WTC11 (cell line): Measurements from ENCODE around the gene TMEM147. TPM values are rescaled to one million over a fixed set of nuclear protein-coding genes. Genes with fewer than 3 reads are reported as not detected.

ENCODE experiments used
- ATAC-seq: fragments of 200-7000 bp; cut with Tn5 transposase; 2 replicates; pipeline ENCODE4 v1.10.0; 2021; ENCODE audit warnings: mild to moderate bottlenecking, moderate library complexity
- CTCF ChIA-PET: fragments of 300-600 bp; sonication (Branson Sonifier 250); formaldehyde crosslinking; loops from one replicate; lab custom pipeline; 2021; ENCODE audit warnings: antibody characterized with exemption; lab: Charles Lee
- POLR2A ChIA-PET: fragments of 350-600 bp; sonication (Branson Sonifier 250); formaldehyde crosslinking; loops from one replicate; lab custom pipeline; 2021; ENCODE audit warnings: antibody characterized with exemption; lab: Charles Lee
- DNase-seq: peaks from one replicate; pipeline ENCODE4 v3.0.0; 2021; ENCODE audit warnings: low spot score
- H3K27ac Mint-ChIP-seq: 2 replicates; pipeline ENCODE4 v1.8.0; 2021; ENCODE audit warnings: mixed read lengths
- H3K27me3 Mint-ChIP-seq: 2 replicates; pipeline ENCODE4 v1.8.0; 2021; ENCODE audit warnings: low read depth, mild to moderate bottlenecking, moderate library complexity, mixed read lengths
- H3K36me3 Mint-ChIP-seq: 2 replicates; pipeline ENCODE4 v1.8.0; 2021; ENCODE audit warnings: mixed read lengths
- H3K4me1 Mint-ChIP-seq: 2 replicates; pipeline ENCODE4 v1.8.0; 2022; ENCODE audit warnings: mixed read lengths
- H3K4me3 Mint-ChIP-seq: 2 replicates; pipeline ENCODE4 v1.8.0; 2021; ENCODE audit warnings: mild to moderate bottlenecking, moderate library complexity, mixed read lengths
- H3K9me3 Mint-ChIP-seq: 2 replicates; pipeline ENCODE4 v1.8.0; 2021; ENCODE audit warnings: mixed read lengths
- ELF4 ChIP-seq: sonication (generic); formaldehyde crosslinking; IDR thresholded peaks from 2 replicates; pipeline ENCODE4 v1.8.1; 2022; ENCODE audit warnings: low read depth, mild to moderate bottlenecking, moderate library complexity, missing genetic modification reagents
- EMX1 ChIP-seq: fragments of 250-450 bp; sonication (Bioruptor Pico); IDR thresholded peaks from 2 replicates; pipeline ENCODE4 v1.8.0; 2021; ENCODE audit warnings: mild to moderate bottlenecking
- FOXJ3 ChIP-seq: sonication (generic); formaldehyde crosslinking; IDR thresholded peaks from 2 replicates; pipeline ENCODE4 v1.9.0; 2021; ENCODE audit warnings: missing genetic modification reagents, mild to moderate bottlenecking, borderline replicate concordance
- FOXK1 ChIP-seq: sonication (generic); formaldehyde crosslinking; IDR thresholded peaks from 2 replicates; pipeline ENCODE4 v1.8.0; 2022; ENCODE audit warnings: mild to moderate bottlenecking, moderate library complexity, missing genetic modification reagents
- JUN ChIP-seq: sonication (generic); formaldehyde crosslinking; IDR thresholded peaks from 2 replicates; pipeline ENCODE4 v1.8.0; 2023; ENCODE audit warnings: mild to moderate bottlenecking, missing genetic modification reagents
- NR2C2 ChIP-seq: sonication (generic); formaldehyde crosslinking; IDR thresholded peaks from 2 replicates; pipeline ENCODE4 v1.8.0; 2022; ENCODE audit warnings: mild to moderate bottlenecking, missing genetic modification reagents
- SMAD4 ChIP-seq: sonication (generic); formaldehyde crosslinking; IDR thresholded peaks from 2 replicates; pipeline ENCODE4 v1.8.0; 2022; ENCODE audit warnings: mild to moderate bottlenecking, missing genetic modification reagents
- SOX15 ChIP-seq: fragments of 250-450 bp; sonication (Bioruptor Pico); IDR thresholded peaks from 2 replicates; pipeline ENCODE4 v1.9.0; 2021; ENCODE audit warnings: mild to moderate bottlenecking
- TEAD1 ChIP-seq: sonication (generic); formaldehyde crosslinking; IDR thresholded peaks from 2 replicates; pipeline ENCODE4 v1.8.0; 2022; ENCODE audit warnings: mild to moderate bottlenecking, missing genetic modification reagents
- ZNF121 ChIP-seq: sonication (generic); formaldehyde crosslinking; IDR thresholded peaks from 2 replicates; pipeline ENCODE4 v1.8.0; 2023; ENCODE audit warnings: missing genetic modification reagents
- ZNF219 ChIP-seq: sonication (generic); formaldehyde crosslinking; IDR thresholded peaks from 2 replicates; pipeline ENCODE4 v1.8.0; 2023; ENCODE audit warnings: missing genetic modification reagents, mild to moderate bottlenecking, borderline replicate concordance
- ZNF232 ChIP-seq: sonication (generic); formaldehyde crosslinking; IDR thresholded peaks from 2 replicates; pipeline ENCODE4 v1.8.0; 2022; ENCODE audit warnings: mild to moderate bottlenecking, missing genetic modification reagents
- ZNF416 ChIP-seq: fragments of 250-450 bp; sonication (Bioruptor Pico); IDR thresholded peaks from 2 replicates; pipeline ENCODE4 v1.9.0; 2021; ENCODE audit warnings: mild to moderate bottlenecking, inconsistent platforms
- ZNF671 ChIP-seq: fragments of 250-450 bp; sonication (Bioruptor Pico); IDR thresholded peaks from 2 replicates; pipeline ENCODE4 v1.8.0; 2021; ENCODE audit warnings: mild to moderate bottlenecking
- total RNA-seq: library from RNA; stranded (reverse); gene quantifications from 3 replicates; pipeline ENCODE4 v1.2.3, GENCODE V29; 2021
- TF ChIP-seq, protein P1 (sequence below): sonication (generic); formaldehyde crosslinking; IDR thresholded peaks from 2 replicates; pipeline ENCODE4 v1.8.0; 2023; ENCODE audit warnings: missing genetic modification reagents, mild to moderate bottlenecking, borderline replicate concordance
- TF ChIP-seq, protein P2 (sequence below): fragments of 250-450 bp; sonication (Bioruptor Pico); IDR thresholded peaks from 2 replicates; pipeline ENCODE4 v1.9.0; 2021; ENCODE audit warnings: mild to moderate bottlenecking
- TF ChIP-seq, protein P3 (sequence below): sonication (generic); formaldehyde crosslinking; IDR thresholded peaks from 2 replicates; pipeline ENCODE4 v1.8.1; 2022; ENCODE audit warnings: mild to moderate bottlenecking, moderate library complexity, missing genetic modification reagents
- TF ChIP-seq, protein P4 (sequence below): sonication (generic); formaldehyde crosslinking; IDR thresholded peaks from 2 replicates; pipeline ENCODE4 v1.8.0; 2023; ENCODE audit warnings: mild to moderate bottlenecking, missing genetic modification reagents
- TF ChIP-seq, protein P5 (sequence below): sonication (generic); formaldehyde crosslinking; IDR thresholded peaks from 2 replicates; pipeline ENCODE4 v1.8.1; 2023; ENCODE audit warnings: mild to moderate bottlenecking, moderate library complexity, missing genetic modification reagents
- TF ChIP-seq, protein P6 (sequence below): sonication (generic); formaldehyde crosslinking; IDR thresholded peaks from 2 replicates; pipeline ENCODE4 v1.8.0; 2023; ENCODE audit warnings: missing genetic modification reagents
- TF ChIP-seq, protein P7 (sequence below): fragments of 250-450 bp; sonication (Bioruptor Pico); IDR thresholded peaks from 2 replicates; pipeline ENCODE4 v1.8.0; 2021; ENCODE audit warnings: mild to moderate bottlenecking
- TF ChIP-seq, protein P8 (sequence below): sonication (generic); formaldehyde crosslinking; IDR thresholded peaks from 2 replicates; pipeline ENCODE4 v1.8.1; 2023; ENCODE audit warnings: mild to moderate bottlenecking, missing genetic modification reagents

TMEM147 gene
- total RNA-seq, 1 experiment from 2014 or later: 135 TPM

DNA sequence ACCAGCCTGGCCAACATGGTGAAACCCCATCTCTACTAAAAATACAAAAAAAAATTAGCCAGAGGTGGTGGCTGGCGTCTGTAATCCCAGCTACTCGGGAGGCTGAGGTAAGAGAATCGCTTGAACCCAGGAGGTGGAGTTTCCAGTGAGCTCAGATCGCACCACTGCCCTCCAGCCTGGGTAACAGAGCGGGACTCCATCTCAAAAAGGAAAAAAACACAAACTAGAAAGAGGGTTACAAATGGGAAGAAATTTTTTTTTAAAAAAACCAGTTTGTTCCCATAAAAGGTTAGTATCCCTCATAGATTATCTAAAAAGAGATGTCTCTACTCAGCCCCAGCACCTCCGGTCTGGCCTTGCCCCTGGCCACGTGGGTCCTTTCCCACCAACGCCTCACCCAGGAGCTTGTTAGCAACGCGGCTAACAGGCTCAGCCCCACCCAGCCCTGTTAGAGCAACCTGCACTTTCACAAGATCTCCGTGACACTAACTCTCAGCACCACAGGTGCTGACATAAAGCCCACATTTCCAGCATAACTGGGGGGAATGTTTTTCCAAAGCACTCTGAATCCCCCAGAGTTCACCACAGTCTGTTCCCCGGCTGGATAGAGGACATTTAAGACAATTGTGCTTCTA, 36.3 kb upstream of the TMEM147 start (continued):
- TF ChIP-seq, protein P1, sequence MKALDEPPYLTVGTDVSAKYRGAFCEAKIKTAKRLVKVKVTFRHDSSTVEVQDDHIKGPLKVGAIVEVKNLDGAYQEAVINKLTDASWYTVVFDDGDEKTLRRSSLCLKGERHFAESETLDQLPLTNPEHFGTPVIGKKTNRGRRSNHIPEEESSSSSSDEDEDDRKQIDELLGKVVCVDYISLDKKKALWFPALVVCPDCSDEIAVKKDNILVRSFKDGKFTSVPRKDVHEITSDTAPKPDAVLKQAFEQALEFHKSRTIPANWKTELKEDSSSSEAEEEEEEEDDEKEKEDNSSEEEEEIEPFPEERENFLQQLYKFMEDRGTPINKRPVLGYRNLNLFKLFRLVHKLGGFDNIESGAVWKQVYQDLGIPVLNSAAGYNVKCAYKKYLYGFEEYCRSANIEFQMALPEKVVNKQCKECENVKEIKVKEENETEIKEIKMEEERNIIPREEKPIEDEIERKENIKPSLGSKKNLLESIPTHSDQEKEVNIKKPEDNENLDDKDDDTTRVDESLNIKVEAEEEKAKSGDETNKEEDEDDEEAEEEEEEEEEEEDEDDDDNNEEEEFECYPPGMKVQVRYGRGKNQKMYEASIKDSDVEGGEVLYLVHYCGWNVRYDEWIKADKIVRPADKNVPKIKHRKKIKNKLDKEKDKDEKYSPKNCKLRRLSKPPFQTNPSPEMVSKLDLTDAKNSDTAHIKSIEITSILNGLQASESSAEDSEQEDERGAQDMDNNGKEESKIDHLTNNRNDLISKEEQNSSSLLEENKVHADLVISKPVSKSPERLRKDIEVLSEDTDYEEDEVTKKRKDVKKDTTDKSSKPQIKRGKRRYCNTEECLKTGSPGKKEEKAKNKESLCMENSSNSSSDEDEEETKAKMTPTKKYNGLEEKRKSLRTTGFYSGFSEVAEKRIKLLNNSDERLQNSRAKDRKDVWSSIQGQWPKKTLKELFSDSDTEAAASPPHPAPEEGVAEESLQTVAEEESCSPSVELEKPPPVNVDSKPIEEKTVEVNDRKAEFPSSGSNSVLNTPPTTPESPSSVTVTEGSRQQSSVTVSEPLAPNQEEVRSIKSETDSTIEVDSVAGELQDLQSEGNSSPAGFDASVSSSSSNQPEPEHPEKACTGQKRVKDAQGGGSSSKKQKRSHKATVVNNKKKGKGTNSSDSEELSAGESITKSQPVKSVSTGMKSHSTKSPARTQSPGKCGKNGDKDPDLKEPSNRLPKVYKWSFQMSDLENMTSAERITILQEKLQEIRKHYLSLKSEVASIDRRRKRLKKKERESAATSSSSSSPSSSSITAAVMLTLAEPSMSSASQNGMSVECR: no peak
- TF ChIP-seq, protein P2, sequence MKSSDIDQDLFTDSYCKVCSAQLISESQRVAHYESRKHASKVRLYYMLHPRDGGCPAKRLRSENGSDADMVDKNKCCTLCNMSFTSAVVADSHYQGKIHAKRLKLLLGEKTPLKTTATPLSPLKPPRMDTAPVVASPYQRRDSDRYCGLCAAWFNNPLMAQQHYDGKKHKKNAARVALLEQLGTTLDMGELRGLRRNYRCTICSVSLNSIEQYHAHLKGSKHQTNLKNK: no peak
- no peak for TF ChIP-seq FOXJ3 (CRISPR knock-in tag)
- TF ChIP-seq ELF4 (CRISPR knock-in tag): no peak
- TF ChIP-seq, protein P3, sequence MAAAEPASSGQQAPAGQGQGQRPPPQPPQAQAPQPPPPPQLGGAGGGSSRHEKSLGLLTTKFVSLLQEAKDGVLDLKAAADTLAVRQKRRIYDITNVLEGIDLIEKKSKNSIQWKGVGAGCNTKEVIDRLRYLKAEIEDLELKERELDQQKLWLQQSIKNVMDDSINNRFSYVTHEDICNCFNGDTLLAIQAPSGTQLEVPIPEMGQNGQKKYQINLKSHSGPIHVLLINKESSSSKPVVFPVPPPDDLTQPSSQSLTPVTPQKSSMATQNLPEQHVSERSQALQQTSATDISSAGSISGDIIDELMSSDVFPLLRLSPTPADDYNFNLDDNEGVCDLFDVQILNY: no peak
- TF ChIP-seq ZNF671: no peak
- TF ChIP-seq ZNF121 (CRISPR knock-in tag): no peak
- no peak for TF ChIP-seq ZNF416 (CRISPR knock-in tag)
- TF ChIP-seq, protein P4, sequence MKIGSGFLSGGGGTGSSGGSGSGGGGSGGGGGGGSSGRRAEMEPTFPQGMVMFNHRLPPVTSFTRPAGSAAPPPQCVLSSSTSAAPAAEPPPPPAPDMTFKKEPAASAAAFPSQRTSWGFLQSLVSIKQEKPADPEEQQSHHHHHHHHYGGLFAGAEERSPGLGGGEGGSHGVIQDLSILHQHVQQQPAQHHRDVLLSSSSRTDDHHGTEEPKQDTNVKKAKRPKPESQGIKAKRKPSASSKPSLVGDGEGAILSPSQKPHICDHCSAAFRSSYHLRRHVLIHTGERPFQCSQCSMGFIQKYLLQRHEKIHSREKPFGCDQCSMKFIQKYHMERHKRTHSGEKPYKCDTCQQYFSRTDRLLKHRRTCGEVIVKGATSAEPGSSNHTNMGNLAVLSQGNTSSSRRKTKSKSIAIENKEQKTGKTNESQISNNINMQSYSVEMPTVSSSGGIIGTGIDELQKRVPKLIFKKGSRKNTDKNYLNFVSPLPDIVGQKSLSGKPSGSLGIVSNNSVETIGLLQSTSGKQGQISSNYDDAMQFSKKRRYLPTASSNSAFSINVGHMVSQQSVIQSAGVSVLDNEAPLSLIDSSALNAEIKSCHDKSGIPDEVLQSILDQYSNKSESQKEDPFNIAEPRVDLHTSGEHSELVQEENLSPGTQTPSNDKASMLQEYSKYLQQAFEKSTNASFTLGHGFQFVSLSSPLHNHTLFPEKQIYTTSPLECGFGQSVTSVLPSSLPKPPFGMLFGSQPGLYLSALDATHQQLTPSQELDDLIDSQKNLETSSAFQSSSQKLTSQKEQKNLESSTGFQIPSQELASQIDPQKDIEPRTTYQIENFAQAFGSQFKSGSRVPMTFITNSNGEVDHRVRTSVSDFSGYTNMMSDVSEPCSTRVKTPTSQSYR: no peak
- TF ChIP-seq JUN (CRISPR knock-in tag): no peak
- TF ChIP-seq ZNF232: no peak
- TF ChIP-seq, all 79 proteins: peak for 3

DNA sequence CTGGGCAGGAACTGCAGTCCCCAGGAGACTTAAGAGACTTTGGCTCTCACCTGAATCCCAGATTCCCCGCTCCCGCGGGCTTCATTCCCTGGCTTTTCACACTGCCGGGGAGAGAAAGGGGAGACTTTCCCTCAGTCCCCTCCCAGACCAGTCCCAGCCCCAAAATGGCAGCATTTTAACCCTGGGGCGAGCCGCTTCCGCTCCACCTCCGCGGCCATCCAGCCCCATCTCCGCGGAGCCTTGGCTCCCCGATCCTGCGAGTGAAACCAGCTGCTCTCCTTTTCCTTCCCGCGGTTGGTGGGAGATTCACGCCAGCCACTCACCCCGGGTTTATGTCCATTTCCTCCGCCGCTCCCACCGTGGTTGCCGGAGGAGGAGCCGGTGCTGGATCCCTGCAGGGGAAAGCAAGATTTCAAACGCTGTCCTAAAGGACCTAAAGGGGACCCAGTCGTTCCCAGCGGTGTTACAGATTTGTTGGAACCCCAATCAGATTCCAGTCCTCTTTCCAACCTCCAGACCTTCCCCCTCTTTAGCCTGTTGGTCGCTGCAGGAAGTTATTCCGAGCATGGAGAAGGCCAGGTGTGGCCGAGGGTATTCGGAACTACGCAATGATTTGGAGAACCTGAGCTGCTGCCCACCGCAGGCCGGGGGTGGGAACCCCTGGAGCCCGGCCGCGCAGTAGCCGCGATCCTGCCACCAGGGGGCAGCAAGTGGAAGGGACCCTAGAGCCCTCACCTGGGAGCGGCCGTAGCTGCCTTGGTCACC, 35.4 kb upstream of the TMEM147 start:
- POLR2A ChIA-PET: interaction anchor here (0.6 to 1.2 kb wide), 16 partner anchors 8 to 234 kb away, joined by 3 to 5 read pairs (median 3); partner anchors contain the start of genes COX6B1 and FFAR3
- peak; percentile 85 for ATAC-seq
- Mint-ChIP-seq H3K27me3 (peaks cover 20% of the 10 kb centered on the region), H3K27ac (peak overlapping the region; percentile 97), H3K4me1 (peaks cover 24% of the 10 kb centered on the region), H3K9me3 (no peaks in the 10 kb centered on the region), H3K36me3 (peaks cover 32% of the 10 kb centered on the region), H3K4me3 (peak overlapping the region; percentile 99)
- CTCF ChIA-PET: interaction anchor here (0.6 to 4.7 kb wide), 58 partner anchors 8 to 466 kb away, joined by 3 to 62 read pairs (median 5); partner anchors contain the start of genes ATP4A, COX6B1, ETV2 and HAUS5
- DNase-seq: peak; percentile 97
- TF ChIP-seq, protein P5, sequence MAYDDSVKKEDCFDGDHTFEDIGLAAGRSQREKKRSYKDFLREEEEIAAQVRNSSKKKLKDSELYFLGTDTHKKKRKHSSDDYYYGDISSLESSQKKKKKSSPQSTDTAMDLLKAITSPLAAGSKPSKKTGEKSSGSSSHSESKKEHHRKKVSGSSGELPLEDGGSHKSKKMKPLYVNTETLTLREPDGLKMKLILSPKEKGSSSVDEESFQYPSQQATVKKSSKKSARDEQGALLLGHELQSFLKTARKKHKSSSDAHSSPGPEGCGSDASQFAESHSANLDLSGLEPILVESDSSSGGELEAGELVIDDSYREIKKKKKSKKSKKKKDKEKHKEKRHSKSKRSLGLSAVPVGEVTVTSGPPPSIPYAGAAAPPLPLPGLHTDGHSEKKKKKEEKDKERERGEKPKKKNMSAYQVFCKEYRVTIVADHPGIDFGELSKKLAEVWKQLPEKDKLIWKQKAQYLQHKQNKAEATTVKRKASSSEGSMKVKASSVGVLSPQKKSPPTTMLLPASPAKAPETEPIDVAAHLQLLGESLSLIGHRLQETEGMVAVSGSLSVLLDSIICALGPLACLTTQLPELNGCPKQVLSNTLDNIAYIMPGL (CRISPR knock-in tag): peak; percentile 85
- TF ChIP-seq NR2C2 (CRISPR knock-in tag): no peak
- TF ChIP-seq, protein P6, sequence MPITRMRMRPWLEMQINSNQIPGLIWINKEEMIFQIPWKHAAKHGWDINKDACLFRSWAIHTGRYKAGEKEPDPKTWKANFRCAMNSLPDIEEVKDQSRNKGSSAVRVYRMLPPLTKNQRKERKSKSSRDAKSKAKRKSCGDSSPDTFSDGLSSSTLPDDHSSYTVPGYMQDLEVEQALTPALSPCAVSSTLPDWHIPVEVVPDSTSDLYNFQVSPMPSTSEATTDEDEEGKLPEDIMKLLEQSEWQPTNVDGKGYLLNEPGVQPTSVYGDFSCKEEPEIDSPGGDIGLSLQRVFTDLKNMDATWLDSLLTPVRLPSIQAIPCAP (CRISPR knock-in tag): no peak
- no peak for TF ChIP-seq ZNF219 (CRISPR knock-in tag)
- TF ChIP-seq, protein P7, sequence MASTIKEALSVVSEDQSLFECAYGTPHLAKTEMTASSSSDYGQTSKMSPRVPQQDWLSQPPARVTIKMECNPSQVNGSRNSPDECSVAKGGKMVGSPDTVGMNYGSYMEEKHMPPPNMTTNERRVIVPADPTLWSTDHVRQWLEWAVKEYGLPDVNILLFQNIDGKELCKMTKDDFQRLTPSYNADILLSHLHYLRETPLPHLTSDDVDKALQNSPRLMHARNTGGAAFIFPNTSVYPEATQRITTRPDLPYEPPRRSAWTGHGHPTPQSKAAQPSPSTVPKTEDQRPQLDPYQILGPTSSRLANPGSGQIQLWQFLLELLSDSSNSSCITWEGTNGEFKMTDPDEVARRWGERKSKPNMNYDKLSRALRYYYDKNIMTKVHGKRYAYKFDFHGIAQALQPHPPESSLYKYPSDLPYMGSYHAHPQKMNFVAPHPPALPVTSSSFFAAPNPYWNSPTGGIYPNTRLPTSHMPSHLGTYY (CRISPR knock-in tag): peak; percentile 12; the same call in 1 of the 2 replicates
- no peak for TF ChIP-seq FOXK1 (CRISPR knock-in tag)
- no peak for TF ChIP-seq SOX15 (CRISPR knock-in tag)
- 0 out of 2 replicates have a peak, but pooled peaks have one; percentile 21 for TF ChIP-seq SMAD4 (CRISPR knock-in tag)
- 0 out of 2 replicates have a peak, but pooled peaks have one; percentile 57 for TF ChIP-seq EMX1 (CRISPR knock-in tag)
- TF ChIP-seq TEAD1: peak; percentile 97; the same call in 1 of the 2 replicates
- TF ChIP-seq, protein P8, sequence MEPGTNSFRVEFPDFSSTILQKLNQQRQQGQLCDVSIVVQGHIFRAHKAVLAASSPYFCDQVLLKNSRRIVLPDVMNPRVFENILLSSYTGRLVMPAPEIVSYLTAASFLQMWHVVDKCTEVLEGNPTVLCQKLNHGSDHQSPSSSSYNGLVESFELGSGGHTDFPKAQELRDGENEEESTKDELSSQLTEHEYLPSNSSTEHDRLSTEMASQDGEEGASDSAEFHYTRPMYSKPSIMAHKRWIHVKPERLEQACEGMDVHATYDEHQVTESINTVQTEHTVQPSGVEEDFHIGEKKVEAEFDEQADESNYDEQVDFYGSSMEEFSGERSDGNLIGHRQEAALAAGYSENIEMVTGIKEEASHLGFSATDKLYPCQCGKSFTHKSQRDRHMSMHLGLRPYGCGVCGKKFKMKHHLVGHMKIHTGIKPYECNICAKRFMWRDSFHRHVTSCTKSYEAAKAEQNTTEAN (CRISPR knock-in tag): peak; percentile 49; the same call in 1 of the 2 replicates
